GM18858 (cell line): Measurements from ENCODE around the gene KRTAP10-2.

ENCODE experiments used
- ATAC-seq: cut with Tn5 transposase; IDR thresholded peaks from one replicate; pipeline ENCODE4 v1.9.1; 2021; ENCODE audit not compliant: unreplicated experiment

Gene KRTAP10-2

DNA sequence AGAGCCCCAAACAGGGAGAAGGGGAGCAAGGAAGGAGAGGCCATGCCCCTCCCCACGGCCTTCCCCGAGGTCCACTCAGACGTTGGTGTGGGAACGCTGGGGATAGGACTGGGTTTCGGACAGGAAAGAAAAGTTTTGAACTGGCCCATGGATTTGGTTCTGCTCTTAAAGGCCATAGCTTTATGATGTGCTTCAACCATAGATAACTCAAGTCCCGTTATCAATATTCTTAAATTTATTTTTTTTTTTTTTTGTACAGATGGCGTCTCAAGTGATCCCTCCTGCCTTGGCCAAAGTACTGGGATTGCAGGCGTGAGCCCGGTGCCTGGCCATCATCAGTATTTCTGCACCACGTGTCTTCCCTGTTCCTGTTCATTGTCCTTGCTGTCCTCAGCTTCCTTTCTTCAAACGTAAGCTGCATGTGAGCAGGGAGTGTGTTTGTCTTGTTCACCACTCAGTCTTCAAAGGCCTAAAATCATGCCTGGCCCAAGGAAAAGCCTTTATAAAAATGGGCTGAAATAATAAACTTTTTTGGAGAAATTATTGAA is 10.5 kb downstream of the KRTAP10-2 start:
- ATAC-seq = no peak

DNA sequence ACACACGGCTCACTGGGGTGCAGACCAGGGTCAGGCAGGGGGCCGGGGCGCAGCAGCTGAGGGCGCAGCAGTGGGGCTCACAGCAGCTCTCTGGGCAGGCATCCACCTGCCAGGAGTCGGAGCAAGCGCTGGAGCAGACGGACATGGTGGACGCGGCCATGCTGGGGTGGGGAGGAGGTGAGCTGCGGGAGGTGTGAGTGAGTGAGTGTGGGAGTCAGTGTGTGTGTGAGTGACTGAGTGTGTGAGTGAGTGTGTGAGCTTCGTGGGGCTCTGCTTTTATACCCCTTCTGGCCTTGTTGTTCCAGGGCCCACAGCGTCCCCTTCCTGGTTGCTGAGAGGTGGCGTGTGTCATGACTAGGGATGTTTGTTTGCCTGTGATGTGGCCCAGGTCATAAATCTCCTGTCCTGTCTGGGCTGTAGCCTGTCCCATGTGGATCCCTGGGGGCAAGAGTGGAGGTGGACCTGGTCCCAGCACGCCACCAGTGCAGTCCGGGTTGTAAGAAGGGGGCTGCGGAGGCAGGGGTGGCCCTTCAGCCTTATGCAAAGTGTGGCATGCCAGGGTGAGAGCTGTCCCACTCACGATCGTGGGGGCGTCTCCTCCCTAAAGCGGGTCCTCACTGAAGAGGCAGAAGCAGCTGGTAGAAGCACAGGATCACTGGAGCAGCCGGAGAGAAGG is 11.2 kb downstream of the KRTAP10-2 start, which contains the start of gene KRTAP10-1:
KRTAP10-1 (minus strand) TSS at position 205 of the 676 bp plus-strand sequence; CDS start at position 160, 45 bp downstream.
- no peak for ATAC-seq

DNA sequence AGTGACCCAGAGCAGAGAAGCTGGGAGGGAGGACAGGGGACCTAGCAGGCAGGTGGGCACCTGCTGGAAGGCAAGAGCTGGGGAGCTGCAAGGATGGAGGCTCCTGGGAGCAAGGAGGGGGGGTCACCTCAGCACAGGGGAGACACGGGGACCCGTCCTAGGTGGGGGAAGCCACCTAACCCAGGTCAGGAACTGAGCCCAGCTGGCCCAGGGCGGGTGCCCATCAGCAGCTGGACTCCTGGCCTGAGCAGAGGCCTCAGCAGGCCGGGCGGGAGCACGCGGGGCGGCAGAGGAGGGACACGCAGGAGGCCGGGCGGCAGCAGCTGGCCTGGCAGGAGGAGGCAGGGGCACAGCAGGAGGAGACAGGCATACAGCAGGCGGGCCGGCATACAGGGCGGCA is 12.3 kb downstream of the KRTAP10-2 start:
- ATAC-seq = no peak

DNA sequence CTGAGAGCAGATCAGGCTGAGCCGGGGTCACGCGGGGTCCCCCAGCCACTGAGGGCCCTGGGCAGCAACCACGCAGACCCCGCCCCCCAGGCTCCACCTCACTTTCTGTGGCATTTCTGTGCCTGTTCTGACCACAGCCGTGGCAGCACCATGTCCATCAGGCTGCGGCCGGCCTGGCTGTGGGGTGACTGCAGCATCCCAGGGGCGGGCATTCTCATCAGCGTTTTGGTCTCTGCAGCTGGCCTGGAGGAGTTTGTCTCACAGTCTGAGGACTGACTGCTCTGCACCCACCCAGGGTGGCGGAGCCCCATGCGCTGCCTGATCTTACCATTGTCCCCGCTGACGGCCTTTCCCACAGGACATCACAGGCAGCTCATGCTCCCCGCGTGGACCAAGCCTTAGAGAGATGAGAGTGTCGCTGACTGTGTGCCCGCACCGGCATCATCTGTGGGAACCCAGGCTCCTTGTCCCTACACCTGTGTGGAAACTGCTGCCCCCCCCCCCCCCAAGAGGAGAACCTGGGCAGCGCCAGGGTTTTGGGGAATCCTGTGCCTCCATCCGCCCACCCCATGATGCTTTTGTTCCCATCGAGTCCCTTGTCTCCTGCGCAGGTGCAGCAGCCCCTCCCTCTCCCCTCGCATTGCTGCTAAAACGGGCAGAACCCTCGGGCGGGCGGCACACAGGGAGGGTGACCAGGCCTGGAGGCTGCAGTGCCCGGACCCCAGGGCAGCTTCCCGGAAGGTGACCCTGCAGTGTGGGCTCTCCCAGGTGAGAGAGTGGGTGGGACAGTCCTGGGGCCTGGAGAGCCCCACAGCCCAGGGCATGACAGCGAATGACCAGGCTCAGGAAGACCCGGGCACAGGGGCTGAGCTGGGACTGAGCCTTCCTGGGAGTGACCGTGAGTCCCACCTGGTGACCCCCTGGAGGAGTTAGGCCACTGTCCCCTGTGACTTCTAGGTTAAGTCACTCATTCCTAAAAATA is 13.1 kb downstream of the KRTAP10-2 start:
- ATAC-seq = no peak

DNA sequence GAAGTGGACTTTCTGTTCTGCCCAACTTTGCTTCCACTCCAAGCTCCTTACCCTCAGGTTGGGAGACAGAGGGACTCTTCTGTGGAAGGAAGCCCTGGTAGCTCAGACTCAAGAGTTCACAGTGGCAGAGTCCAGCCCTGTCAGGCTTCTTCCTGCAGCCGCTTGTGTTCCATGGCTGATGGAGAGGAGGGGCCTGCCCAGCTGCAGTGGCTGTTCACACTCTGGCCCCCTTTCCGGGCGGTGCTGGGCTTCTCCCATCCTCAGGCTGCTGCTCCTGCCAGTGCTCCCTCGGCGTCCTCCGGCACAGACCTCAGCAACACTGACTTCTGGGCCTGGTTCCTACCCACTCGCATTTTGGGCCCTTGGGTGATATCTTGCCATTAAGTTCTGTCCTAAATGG is 15.3 kb downstream of the KRTAP10-2 start:
- no peak for ATAC-seq

DNA sequence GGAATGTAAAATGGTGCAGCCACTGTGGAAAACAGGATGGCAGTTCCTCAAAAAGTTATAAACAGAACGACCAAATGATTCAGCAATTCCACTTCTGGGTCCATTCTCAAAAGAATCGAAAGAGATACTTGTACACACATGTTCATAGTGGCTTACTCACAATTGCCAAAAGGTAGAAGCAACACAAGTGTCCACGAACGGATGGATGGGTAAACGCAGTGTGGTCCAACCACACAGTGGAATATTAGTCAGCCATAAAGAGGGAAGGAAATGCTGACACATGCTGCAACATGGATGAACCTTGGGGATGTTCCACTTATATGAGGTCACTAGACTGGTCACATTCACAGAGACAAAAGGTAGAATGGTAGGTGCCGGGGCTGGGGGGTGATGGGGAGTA is 16.6 kb downstream of the KRTAP10-2 start:
- no peak for ATAC-seq

DNA sequence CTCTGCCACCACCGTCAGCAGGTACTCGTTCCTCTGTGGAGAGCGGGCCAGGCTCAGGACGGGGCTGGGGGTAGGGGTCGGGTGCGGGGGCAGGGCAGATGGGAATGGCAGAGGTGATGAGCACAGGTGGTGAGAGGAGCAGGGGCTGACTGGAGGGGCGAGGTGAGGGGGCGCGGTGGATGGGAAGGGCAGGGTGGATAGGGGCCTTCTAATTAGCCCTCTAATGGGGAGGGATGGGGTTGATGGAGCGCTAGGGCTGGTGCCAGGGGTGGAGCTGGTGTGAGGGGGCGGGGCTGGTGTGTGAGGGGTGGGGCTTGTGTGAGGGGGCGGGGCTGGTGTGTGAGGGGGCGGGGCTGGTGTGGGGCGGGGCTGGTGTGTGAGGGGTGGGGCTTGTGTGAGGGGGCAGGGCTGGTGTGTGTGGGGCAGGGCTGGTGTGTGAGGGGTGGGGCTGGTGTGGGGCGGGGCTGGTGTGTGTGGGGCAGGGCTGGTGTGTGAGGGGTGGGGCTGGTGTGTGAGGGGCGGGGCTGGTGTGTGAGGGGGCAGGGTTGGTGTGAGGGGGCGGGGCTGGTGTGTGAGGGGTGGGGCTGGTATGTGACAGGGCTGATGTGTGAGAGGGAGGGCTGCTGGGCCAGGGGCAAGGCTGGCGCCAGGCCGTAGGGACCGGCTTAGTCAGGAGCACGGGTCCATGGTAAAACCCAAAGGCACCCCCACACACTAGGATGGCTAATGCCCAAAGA is 17.2 kb downstream of the KRTAP10-2 start:
- ATAC-seq = no peak

DNA sequence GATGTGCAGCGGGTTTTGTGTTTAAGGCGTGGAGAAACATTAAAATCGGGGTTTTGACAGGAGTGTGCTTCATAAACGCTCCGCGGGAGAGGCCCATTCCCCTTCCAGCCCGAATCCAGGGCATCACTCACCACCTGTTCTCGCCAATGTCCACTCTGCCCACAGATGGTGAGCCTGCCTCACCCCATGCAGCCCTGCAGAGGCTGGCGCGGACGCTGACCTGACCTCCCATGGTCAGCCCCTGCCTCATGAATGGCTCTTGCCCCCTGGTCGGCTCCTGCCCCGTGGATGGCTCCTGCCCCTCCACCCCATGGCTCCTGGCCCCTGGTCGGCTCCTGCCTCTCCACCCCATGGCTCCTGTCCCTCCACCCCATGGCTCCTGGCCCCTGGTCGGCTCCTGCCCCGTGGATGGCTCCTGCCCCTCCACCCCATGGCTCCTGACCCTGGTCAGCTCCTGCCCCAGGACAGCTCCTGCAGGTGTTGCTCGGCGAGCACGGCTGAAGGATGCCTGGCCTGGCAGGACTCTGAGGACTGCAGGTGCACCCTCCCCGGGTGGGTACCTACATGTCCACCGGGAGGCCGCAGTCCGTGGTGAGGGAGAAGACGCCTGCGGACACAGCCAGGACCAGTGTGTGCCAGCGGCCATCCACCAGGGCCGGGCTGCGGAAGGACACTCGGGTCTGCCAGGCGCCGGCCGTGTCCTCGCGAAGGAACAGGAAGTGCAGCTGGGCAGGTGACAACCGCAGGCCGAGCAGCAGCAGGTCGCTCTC is 18.0 kb downstream of the KRTAP10-2 start:
- no peak for ATAC-seq

DNA sequence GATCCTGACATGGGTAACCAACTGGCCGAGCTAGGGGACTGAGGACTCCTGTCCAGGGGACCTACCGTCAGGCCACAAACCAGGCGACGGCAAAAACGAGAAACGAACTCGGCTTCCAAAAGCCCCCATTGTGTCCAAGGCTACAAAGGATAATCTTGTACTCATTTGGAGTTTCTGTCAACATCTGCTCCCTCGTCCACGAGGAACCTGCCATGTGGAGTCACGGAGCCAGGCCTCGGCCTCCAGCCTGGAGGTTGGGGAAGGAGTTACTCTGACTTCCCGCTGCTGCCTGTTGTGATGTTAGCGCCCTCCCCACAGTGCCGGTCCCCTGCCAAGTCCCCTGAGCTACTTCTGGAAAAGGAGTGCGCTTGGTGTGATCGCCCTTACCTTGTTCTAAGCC is 18.6 kb downstream of the KRTAP10-2 start:
- no peak for ATAC-seq

DNA sequence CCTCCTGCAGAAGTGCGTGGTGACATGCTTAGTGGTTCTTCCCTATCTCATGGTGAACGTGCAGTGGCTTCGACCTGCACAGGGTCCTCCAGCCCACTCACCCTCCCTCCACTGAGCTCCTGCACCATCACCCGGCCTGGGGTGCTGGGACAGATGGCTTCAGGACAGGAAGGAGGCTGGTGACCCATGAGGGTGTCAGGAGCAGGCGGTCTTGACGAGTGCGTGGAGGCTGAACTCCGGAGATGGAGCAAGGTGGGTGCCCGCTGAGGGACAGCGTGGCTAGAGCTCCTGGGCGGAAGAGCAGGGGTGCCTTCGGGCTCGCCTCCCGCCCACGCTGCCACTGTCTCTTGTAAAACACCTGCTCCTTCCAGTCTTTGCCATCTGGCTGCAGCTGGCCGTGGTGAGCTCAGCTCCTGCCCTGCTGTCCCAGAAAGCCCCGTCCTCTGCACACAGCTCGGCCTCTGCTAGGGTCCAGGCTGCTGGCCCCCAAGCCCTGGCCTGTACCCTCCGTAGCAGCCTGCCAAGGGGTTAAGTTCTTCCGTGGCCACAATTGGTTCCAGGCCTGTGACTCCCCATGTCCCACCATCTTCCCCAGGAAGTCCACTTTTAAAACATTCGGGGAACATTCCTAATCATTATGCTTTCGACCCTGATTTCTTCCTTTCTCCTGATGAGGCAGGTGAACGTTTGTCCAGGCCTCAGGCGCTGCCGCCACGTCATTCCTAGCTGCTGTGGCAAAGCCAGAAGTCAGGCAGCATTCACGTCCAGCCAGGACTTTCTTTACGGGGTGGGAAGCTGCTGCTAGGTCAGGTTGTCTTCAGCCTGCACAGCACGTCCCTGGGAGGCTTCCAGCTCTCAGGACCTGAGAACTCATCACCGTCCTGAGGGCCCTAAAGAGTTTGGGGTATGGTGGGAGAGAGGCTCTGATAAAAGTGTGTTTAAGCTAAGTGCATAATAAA is 19.4 kb downstream of the KRTAP10-2 start:
- no peak for ATAC-seq

DNA sequence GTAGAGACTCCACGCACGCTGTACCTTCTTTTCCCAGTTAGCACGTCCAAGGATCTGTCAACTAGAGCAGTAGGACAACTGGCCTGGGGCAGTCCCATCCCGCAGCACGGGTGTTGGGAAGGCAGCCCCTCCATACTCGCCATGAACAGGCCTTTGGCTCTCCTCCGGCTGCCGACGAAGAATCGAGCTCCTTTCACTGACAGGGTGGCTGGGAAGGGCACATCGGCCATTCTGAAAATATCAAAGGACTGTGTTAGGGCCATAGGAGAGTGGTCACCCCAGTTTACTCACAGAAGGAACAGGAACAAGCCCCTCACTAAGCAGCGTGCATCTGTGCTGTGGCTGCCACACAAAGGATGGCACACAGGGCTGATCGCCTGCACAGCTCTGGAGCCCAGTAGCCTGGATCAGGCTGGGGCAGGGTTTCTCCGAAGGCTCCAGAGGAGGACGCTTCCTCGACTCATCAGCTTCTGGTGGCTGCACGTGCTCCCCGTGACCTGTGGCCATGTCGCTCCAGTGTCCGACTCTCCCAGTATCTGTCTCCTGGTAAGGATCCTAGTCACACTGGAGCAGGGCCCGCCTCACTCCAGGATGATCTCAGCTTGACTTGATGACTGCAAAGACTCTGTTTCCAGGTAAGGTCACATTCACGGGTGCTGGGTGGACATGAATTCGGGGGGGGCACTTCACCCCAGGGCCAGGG is 20.3 kb downstream of the KRTAP10-2 start:
- ATAC-seq = no peak

DNA sequence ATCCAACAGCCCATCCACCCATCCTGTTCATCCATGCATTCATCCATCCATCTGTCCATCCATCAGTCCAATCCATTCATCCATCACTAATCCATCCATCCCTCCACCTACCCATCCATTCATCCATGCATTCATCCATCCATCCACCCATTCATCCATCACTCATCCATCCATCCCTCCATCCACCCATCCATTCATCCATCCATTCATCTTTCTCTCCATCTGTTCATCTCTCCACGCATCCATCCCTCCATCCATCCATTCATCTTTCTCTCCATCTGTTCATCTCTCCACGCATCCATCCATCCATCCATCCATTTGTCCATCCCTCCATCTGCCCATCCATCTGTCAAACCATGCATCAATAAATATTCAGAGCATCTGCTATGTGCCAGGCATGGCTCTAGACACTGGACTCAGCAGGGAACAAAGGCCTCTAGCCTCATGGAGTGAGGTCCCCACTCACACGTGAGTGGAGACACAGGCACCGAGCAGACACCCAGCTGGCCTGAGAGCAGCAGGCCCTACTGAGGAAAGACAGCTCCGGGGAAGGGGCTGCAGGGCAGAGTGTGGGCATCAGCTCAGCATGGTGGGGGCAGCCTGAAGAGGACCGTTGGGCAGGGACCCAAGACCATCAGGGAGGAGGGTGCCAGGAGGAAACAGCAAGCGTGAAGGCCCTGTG is 20.9 kb downstream of the KRTAP10-2 start:
- no peak for ATAC-seq

DNA sequence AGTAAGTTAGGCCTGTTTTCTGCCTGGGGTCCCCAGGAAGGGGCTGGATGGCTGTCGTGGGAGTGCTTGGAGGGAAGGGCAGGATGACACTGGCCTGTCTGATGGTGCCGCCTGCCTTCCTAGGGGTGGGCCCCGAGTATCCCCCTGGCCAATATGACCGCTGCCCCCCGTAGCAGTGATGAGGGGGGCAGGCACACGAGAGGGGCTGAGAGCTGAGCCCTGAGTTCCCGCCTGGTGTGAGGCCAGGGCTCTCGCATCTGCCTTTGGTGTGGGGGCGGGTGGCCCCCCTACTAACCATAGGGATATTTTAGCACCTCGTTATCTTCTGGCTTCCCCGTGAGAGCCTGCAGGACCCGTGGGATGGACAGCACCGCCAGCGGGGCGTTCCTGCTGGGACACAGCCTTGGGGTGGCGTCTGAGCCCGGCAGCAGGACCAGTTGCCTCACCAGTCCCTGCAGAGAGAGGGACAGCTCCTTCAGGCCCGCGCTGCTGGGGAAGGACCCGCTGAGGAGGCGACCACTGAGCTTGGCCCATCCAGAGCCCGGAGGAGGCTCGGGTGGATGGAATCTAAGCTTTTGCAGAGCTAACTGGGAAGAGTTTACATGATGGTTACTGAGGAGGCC is 21.7 kb downstream of the KRTAP10-2 start:
- no peak for ATAC-seq

DNA sequence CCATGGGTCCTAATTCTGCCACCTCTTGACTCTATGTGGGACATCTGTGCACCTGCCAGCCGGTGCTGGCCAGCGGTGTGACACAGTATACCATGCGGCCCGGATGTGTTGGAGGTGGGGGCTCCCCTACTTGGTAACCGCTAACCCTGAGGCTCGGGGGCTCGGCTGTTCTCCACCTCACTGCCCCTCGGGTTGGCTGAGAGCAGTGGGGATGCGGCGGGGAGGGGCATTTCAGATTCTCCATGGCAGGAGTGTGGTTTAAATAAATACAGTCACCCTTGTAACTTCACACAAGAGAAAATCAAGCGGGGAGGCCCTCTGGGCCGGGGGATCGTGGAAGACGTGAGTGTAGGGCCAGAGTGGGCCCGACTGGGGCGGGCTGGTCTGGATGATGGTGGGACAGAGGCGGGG is 22.3 kb downstream of the KRTAP10-2 start:
- no peak for ATAC-seq

DNA sequence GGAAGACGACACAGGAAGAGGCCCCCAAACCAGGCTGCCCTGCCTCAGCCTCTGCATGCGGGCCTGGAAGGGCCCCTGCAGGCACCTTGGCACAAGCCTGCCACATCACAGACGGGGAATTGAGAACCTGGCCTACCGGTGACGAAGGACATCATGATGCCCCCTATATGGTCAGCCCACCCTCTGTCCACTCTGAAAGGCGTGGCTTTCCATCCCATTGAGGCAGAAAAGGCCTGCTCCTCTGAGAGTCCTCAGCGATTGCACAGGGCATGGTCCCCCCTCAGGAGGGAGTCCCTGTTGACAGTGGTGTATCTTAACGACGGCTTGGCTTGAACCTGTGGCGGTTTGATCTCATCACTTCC is 22.7 kb downstream of the KRTAP10-2 start:
- ATAC-seq = no peak

DNA sequence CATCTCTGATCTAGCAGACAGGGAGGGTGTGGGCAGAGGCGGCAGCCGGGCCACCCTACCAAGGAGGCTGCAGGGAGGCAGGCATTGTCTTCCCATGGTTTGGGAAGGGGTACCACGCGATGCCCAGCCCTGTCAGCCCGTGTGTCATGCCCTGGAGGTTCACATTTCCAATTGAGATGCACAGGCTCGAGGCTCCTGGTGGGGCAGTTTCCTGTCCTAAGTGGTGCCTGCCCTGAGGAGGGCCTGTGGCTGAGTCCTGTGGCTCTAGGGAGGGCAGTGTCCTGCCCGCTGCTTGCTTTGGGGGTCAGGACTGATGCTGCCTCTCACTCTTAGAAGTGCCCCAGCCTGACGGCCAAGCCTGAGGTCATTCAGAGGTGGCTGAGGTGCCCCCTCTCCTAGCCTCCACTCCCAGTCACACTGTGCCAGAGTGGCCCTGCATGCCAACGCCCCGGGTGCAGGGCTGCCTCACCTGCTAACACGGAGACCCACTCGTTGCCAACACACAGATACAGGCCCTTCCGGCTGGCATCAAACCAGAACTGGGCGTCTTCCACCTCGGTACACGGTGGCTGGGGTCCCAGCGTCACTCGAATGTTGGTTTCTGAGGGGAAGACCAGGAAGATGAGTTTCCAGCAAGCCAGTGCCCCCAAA is 23.2 kb downstream of the KRTAP10-2 start:
- ATAC-seq = no peak
